H4 (cell line): ENCODE measurements around the gene FAHD2B. TPM values are rescaled to one million over a fixed set of nuclear protein-coding genes. Genes with fewer than 3 reads are reported as not detected.
A peak's percentile ranks its signal among the peaks of the same experiment; 100 is the strongest.
"Not testable (repeated sequence)": the region's sequence is repeated elsewhere in the genome, so short reads cannot be mapped to it uniquely, and the experiment has no call there.

Source experiments
- DNase-seq: peaks from one replicate; pipeline ENCODE4 v3.0.0-alpha.2; 2015; ENCODE audit warnings: low spot score
- total RNA-seq: library from RNA; depleted of rRNA; stranded (reverse); fragments of >200 nt; shearing (Covaris generic); gene quantifications from 2 replicates; pipeline ENCODE4 v1.2.3, GENCODE V29; 2014; rRNA removed

FAHD2B gene, protein sequence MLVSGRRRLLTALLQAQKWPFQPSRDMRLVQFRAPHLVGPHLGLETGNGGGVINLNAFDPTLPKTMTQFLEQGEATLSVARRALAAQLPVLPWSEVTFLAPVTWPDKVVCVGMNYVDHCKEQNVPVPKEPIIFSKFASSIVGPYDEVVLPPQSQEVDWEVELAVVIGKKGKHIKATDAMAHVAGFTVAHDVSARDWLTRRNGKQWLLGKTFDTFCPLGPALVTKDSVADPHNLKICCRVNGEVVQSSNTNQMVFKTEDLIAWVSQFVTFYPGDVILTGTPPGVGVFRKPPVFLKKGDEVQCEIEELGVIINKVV
- total RNA-seq = 9.4 and 10.9 TPM in 2 replicates

DNA sequence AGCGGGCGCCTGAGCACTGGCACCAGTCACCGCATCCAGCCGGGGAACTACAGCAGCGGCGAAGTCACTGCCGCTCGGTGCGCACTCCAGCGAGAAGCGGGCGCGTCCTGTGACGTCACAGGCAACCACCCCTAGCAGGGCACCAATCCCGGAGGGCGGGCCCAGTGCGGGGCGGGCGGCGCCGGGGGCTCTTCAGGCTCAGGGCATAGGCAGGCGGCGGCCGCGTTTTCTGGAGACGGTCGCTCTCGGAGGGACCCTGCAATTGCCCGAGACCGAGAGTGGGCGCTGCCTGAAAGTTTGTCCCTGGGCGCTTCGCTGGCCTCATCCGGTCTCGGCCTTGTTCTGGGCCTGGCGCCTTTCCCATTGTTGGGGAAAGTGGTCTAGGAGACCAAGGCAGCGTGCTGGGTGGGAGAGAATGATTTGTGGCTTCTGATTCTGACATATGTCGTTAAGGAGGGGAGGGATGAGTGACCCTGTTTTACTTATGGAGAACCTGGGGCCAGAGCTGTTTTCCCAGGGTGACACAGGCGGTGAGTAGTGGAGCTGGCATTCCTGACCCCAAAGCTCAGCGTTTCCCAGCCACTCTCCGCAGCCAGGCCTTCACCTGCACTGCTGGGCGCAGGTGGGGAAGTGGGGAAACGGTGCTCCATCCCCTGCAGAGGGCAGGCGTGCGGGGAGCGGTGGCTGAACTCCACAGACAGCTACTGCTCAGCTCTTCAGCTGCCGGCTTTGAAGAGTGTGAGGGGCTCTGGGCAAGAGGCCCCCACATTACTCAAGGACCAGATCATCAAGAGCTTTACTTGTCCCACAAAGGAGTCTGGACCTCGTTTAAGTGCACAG, at the start of gene FAHD2B:
Gene FAHD2B, minus strand, starts transcription at position 111 of the 840 bp plus-strand sequence. CDS start 3,176 bp downstream, outside the sequence.
- DNase-seq = peak; percentile 59

DNA sequence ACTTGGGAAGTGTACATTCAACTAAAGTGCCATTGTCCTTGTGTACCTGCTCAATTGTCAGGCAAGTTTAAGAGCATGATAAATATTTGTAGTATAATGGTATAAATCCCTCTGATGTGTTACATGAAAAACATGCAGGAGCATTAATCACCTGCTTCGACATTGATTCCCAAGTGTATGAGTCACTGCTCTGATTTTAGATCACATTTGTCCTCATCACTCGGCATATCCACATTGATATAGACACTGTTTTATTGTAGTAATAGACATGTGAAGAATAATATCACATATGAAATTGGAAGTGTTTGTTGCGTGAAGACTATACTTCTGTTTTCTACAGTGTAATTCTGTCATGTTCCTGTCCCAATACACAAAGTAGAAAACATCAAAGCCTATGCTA, 49.3 kb upstream of the FAHD2B start:
- DNase-seq = not testable (repeated sequence)

DNA sequence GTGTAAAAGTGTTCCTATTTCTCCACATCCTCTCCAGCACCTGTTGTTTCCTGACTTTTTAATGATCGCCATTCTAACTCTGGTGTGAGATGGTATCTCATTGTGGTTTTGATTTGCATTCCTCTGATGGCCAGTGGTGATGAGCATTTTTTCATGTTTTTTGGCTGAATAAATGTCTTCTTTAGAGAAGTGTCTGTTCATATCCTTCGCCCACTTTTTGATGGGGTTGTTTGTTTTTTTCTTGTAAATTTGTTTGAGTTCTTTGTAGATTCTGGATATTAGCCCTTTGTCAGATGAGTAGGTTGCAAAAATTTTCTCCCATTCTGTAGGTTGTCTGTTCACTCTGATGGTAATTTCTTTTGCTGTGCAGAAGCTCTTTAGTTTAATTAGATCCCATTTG, 34.4 kb upstream of the FAHD2B start:
- not testable (repeated sequence) for DNase-seq

DNA sequence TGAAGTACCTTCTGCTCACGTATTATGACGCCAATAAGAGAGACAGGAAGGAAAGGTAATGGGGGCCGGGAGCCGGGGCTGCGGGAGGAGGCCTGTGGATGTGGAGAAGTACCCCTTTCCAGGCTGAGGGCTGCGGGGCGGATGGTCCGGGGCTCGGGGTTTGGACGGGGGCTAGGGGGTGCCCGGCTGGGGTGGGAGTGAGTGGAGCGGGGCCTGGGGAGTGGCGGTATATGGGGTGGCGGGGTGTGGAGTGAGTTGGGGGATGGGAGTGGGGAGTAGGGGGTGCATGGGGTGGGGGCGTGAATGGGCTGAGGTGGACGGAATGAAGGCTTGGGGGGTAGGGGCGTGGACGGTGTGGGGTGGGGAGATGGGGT, 19.2 kb upstream of the FAHD2B start:
- not testable (repeated sequence) for DNase-seq

DNA sequence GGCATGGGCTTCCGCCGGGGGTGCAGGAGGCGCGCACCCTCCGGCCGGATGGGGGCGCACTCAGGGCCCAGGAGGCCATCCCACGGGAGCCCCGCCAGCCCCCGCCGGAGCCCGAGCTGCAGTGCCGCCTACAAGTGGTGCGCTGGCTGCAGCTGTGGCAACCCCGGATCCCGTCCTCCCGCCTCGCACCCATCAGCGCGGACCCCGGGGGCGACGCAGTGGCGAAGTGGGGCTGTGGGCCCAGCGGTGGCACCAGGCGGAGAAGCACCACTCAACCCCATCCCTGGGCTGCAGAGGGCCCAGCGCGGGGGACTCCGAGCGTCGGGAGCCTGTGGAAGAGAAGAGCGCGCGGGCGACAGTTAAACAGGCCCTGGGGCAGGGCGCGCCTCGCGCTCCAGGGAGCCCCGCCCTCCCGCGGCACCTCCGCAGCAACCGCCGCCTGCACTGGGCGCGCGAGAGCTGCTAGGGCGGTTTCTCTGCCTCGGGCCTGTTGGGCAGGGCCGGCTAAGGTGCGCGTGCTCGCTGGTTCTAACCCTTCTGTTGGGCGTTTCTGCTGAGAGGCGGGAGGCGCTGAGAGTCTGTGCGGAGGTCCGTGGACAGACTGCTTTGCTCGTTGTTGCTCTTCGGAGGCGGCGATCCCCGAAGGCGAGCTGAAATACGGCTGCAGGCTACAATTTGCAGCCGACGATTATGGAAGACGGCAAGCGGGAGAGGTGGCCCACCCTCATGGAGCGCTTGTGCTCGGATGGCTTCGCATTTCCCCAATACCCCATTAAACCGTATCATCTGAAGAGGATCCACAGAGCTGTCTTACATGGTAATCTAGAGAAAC, 18.6 kb upstream of the FAHD2B start, which contains the start of gene ANKRD36:
Gene ANKRD36, plus strand, starts transcription at position 104 of the 832 bp plus-strand sequence. Its CDS starts 587 bp downstream, at position 691.
- peak; percentile 70 for DNase-seq

DNA sequence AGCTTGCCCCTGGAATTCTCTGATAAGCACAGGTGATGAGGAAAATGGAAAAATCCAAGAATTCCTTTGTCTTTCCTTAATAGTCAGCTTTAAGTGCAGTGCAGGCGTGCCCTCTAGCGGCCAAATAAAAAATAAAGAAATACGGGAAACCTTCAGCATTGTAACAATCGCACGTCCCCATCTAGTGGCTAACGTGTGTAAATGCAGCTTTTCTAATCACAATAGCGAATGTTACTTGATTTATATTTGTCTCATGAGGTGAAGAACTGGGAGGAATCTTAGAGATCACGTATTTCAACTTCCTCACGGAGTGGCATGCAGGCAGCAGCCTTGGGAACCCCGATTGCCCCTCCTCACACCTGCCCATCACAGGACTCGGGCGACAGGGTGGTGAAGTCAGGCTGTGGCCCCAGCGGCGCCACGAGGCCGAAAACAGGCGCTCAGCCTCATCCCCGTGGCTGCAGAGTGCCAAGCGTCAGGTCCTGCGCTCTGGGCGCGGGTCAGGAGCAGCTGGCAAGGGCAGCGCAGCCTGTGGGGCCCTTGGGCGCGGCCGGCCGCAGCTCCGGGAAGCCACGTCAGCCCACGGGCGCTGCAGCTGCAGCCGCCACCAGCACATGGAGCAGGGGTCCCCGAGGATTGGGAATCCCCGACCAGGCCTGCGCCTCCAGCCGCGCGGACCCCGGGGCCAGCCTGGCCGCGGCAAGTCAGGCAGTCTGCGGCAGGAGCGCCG, 17.8 kb upstream of the FAHD2B start:
- peak; percentile 28 for DNase-seq

DNA sequence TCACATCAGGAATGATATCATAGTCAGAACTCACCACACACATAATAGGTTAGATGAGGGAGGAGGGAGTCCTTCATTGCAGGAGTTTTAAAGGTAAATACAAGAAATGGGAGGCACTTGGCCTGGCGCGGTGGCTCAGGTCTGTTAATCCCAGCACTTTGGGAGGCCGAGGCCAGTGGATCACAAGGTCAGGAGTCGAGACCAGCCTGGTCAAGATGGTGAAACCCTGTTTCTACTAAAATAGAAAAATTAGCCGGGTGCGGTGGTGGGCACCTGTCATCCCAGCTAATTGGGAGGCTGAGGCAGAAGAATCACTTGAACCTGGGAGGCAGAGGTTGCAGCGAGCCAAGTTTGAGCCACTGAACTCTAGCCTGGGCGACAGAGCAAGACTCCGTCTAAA, 16.6 kb upstream of the FAHD2B start:
- DNase-seq = not testable (repeated sequence)

DNA sequence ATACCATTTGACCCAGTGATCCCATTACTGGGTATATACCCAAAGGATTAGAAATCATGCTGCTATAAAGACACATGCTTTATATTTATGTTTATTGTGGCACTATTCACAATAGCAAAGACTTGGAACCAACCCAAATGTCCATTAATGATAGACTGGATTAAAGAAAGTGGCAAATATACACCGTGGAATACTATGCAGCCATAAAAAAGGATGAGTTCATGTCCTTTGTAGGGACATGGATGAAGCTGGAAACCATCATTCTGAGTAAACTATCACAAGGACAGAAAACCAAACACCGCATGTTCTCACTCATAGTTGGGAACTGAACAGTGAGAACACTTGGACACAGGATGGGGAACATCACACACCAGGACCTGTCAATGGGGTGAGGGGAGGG, 12.2 kb upstream of the FAHD2B start:
- not testable (repeated sequence) for DNase-seq

DNA sequence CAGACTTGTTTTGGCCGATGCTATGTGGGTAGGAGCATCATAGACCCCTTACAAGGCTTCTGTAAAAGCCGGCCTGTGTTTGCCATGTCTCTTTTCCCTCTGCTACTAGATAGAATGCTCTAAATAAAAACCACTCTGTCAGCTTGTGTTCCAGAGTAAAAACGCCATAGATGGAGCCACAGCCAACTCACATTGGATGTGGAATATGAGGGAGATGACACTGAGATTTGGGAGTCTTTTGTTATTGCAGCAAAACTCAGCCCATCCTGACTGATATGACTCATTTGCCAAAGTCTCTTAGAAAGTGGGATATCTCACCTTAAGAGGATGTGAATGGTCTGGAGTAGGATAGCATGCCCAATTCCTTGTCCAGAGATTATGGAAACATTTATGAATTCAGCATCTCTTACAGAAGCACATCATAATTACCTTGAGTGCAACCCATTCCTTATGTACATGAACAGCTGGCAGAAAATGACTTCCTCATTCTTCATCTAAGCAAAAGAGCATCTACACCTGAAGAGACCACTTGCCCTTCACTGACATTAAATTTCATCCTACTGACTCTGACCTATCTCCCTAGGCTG, 4.2 kb upstream of the FAHD2B start:
- DNase-seq = not testable (repeated sequence)

DNA sequence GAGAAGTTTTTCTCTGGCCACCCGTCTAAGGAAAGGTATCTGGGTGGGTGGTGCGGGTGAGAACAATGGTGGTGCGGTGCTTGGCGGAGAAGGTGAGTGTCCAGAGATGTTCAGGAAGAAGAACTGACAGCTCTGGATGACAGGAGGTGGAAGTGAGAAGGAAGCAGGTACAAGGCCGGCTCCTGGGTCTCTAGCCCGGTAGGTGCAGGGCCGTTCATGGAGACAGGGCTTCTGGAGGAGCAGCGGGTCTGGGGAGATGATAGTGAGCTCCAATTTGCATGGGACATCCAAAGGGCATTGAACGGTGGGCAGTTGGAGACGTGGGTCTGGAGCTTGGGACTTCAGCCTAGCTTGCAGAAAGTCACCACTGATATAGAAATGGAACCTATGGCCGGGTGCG, 979 bp upstream of the FAHD2B start:
- no peak for DNase-seq

DNA sequence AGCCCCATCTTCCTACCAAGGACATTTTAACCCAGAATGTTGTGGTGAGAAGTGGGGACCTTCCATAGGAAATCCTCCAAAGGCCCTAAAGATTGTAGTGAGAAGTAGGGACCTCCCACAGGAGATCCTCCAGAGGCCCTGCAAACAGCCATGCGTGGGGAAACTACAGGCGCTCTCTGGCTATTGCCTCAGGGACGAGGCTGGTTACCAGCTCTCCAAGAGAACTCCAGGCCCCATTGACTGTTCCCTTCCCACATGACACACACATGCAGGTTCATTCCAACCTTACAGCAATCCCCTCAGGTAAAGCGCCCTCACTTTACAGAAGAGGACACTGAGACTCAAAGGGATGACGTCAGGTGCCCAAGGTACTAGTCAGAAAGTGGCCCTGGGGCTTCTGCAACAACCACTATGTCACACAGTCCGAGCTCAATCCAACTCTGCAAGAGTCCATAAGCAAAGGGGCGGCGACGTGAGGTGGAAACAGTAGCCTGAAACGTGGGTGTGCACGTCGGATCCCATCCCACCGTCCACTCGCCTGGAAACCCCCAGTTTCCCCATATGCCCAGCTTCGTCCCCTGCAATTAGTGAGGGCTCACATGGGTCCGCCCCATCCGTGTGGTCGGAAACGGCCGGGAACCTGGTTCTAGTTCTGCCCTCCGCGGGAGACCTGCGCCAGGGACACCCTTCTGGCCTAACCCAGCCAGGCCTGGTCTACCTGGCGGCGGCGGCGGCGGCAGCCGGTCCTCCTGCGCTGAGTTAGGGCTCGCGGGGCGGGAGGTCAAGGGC, 505 bp downstream of the FAHD2B start:
- not testable (repeated sequence) for DNase-seq

DNA sequence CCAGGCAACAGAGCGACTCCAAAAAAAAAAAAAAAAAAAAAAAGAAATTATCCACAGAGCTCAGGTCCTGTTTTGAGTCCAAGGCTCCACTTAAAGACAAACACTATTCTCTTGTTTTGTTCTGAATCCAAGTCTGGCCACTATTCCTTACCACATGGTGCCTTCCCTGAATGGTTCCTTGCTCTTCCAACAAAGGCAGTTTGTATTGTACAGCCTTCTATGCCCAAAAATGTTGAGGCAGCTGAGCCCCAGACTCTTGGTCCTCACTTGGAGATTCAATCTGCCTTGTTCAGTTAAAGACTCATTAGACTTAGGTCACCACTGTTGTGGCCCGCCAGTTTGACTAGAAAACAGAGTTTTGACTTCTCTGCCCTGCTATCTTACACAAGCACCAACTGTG, 1.7 kb downstream of the FAHD2B start:
- DNase-seq = not testable (repeated sequence)

DNA sequence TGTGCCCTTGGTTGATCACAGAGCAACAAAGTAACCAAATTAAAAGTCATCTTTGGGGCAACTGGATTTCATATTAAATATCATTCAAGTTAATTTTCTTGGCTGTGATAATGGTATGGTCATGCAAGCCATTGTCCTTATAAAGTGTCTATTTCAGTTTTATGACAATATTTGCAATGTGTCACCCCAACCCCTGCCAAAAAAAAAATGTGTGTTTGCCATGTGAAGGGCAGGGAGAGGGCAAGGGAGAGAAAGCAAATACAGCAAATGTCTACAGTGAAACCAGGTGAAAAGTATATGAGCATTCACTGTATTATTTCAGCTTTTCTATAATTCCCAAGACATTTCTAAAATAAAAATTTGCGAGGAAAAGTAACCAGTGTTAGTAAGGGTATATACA, 6.0 kb downstream of the FAHD2B start:
- not testable (repeated sequence) for DNase-seq

DNA sequence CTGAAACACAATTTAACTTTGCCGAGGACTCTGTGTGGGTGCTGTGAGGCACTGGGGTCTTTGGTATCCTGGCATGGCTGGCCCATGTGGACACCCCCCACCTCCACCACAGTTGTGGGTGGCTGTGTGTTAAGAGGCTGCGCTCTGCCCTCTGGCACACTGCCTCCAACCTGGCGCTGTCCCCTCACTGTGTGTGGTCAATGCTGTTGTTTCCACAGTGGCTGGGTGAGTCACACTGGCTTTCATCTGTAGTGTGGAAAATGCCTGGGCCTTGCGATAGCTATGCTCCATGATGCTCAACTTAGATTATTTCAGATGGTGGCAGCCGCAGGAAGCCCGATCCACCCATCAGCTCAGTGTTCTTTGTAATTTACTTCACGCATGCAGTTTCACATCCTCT, 9.6 kb downstream of the FAHD2B start:
- DNase-seq = not testable (repeated sequence)

DNA sequence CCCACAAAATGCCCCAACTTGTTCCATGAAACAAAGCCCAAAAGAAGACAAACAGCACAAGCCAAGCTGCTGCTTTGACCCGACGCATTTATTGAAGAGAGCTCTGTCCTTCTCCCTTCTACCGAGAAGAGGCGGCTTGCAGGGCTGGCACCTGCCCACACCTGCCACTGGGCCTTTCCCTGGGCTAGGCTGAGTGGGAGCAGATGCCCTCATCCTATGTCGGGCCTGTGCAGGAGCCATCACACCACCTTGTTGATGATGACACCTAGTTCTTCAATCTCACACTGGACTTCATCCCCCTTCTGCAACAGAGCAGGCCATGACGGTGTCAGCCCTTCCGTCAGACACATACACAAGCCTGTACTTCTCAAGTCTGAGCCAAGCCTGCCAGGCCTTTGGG, 11.2 kb downstream of the FAHD2B start:
- DNase-seq = not testable (repeated sequence)

DNA sequence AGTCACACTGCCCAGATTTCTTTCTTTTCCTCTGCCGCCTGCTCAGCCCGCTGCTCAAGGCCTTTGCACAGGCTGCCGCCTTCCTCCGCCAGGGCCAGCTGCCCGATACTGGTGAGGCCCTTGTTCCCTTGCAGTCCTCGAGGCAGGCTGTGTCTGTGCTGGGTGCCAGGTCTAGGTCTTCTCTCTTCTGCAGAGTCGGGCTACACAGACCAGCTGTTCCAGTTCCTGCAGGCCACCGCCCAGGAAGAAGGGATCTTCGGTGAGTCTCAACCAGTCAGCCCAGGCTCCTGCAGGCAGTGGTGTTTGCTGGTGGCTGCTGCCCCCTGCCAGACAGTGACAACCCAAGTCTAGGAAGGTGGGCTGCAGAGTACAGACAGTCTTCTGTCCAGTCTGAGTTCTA, 12.5 kb downstream of the FAHD2B start:
- DNase-seq = not testable (repeated sequence)

DNA sequence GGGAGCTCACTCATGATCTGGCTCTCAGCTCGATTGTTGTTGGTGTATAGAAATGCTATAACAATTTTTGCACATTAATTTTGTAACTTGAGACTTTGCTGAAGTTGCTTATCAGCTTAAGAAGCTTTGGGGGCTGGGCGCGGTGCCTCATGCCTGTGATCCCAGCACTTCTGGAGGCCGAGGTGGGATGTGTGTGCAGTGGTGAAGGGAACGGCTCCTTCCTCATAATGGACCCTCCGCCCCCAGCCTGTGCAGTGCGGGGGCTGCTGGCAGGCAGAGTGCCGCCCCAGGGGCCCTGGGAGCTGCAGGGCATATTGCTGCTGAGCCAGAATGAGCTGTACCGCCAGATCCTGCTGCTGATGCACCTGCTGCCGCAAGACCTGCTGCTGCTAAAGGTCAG, 13.8 kb downstream of the FAHD2B start:
- DNase-seq = not testable (repeated sequence)

DNA sequence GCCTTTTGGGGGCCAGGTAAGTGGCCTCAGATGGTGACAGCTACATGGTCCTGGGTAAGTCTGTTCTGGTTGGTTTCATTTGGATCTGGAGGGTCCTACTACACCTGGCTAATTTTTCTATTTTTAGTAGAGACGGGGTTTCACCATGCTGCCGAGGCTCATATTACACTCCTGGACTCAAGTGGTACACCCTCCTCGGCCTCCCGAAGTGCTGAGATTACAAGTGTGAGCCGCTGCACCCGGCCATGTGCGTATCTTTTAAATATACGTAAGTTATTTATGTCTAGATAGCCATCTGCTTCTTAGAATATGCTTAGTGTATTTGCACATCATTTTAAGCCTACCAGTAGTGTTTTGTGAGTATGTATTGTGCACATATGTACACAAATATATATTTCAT, 17.5 kb downstream of the FAHD2B start:
- DNase-seq = not testable (repeated sequence)

DNA sequence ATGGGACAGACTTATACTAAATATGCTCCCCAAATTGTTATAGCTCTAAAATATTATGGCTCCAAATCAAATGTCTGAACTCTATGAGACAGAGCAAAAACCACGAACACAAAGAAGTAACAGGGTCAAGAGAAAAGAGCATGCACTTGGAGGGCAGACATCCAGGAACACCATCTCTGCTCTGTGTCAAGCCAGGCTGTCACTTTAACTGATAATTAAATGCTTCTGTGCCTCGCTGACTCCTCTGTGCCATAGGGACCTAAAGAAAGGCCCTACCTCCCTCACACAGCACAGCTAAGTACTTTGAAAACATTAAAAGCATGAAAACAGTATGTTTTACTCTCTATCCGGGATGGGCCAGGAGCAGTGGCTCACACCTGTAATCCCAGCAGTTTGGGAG, 23.8 kb downstream of the FAHD2B start:
- not testable (repeated sequence) for DNase-seq

DNA sequence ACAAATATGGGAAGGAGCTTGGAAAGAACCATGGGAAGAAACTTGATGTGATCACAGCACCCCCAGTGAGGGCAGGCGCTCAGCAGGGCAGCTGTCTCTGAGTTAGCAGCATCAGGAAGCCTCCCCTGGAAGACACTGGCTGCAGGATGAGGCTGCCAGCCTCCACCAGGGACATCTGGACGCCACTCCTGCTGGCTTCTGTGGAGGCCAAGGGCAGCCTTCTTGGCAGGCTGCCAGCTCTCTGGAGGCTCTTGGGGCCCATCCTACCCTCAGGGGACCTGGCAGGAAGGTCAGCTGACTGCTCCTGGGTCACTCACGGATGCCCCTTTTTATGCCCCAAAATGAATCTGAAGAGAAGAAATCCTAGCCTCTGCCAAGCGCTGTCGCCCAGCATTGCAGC, 26.0 kb downstream of the FAHD2B start:
- not testable (repeated sequence) for DNase-seq
